ENCODE results near the gene HEATR5A.
"Not testable (repeated sequence)": the region's sequence is repeated elsewhere in the genome, so short reads cannot be mapped to it uniquely, and the experiment has no call there.

The HEATR5A gene

GRCh38 chr14:31340297-31341063 lies 79.9 kb downstream of the HEATR5A start:
- H3K4me1 Mint-ChIP-seq (ENCODE audit: low read depth) = no peaks in the 10 kb centered on the region
- H3K36me3 Mint-ChIP-seq (ENCODE audit: low read depth) = peaks cover 14% of the 10 kb centered on the region
- no peaks in the 10 kb centered on the region for H3K9me3 Mint-ChIP-seq
- no peaks in the 10 kb centered on the region for H3K27me3 Mint-ChIP-seq
- no peak overlapping the region for H3K4me3 Mint-ChIP-seq
- H3K27ac Mint-ChIP-seq = no peak overlapping the region

GRCh38 chr14:31339743-31340142 lies 80.6 kb downstream of the HEATR5A start:
- H3K4me3 Mint-ChIP-seq = no peak overlapping the region

GRCh38 chr14:31337331-31337730 lies 83.0 kb downstream of the HEATR5A start:
- peaks cover 16% of the 10 kb centered on the region for H3K36me3 Mint-ChIP-seq (ENCODE audit: low read depth)
- no peak overlapping the region for H3K27ac Mint-ChIP-seq
- H3K27me3 Mint-ChIP-seq = no peaks in the 10 kb centered on the region
- H3K4me3 Mint-ChIP-seq = no peak overlapping the region
- H3K4me1 Mint-ChIP-seq (ENCODE audit: low read depth) = no peaks in the 10 kb centered on the region
- no peaks in the 10 kb centered on the region for H3K9me3 Mint-ChIP-seq

More at GRCh38 chr14:31339743-31340142, 80.6 kb downstream of the HEATR5A start:
- Mint-ChIP-seq H3K9me3 (no peaks in the 10 kb centered on the region), H3K36me3 (ENCODE audit: low read depth) (peaks cover 14% of the 10 kb centered on the region), H3K4me1 (ENCODE audit: low read depth) (no peaks in the 10 kb centered on the region), H3K27ac (no peak overlapping the region), H3K27me3 (no peaks in the 10 kb centered on the region)

- Mint-ChIP-seq H3K4me3 (no peak overlapping the region), H3K27ac (no peak overlapping the region), H3K27me3 (no peaks in the 10 kb centered on the region), H3K4me1 (ENCODE audit: low read depth) (no peaks in the 10 kb centered on the region), H3K9me3 (no peaks in the 10 kb centered on the region), H3K36me3 (ENCODE audit: low read depth) (peaks cover 22% of the 10 kb centered on the region)
Measured at GRCh38 chr14:31336646-31337045, 83.7 kb downstream of the HEATR5A start.

- not testable (repeated sequence) for H3K27me3 Mint-ChIP-seq; H3K27ac Mint-ChIP-seq; H3K9me3 Mint-ChIP-seq; H3K4me3 Mint-ChIP-seq; H3K4me1 Mint-ChIP-seq (ENCODE audit: low read depth)
- H3K36me3 Mint-ChIP-seq (ENCODE audit: low read depth) = peaks cover 37% of the 10 kb centered on the region
Measured at GRCh38 chr14:31331395-31331794, 89.0 kb downstream of the HEATR5A start.

- H3K9me3 Mint-ChIP-seq; H3K4me1 Mint-ChIP-seq (ENCODE audit: low read depth); H3K27me3 Mint-ChIP-seq; H3K27ac Mint-ChIP-seq; H3K4me3 Mint-ChIP-seq: not testable (repeated sequence)
- peaks cover 37% of the 10 kb centered on the region for H3K36me3 Mint-ChIP-seq (ENCODE audit: low read depth)
Measured at GRCh38 chr14:31329876-31330521, 90.4 kb downstream of the HEATR5A start.

GRCh38 chr14:31326111-31326510 lies 94.2 kb downstream of the HEATR5A start:
- H3K9me3 Mint-ChIP-seq = peaks cover 1% of the 10 kb centered on the region
- H3K27me3 Mint-ChIP-seq = no peaks in the 10 kb centered on the region
- H3K4me1 Mint-ChIP-seq (ENCODE audit: low read depth) = no peaks in the 10 kb centered on the region
- H3K27ac Mint-ChIP-seq = no peak overlapping the region
- no peak overlapping the region for H3K4me3 Mint-ChIP-seq
- H3K36me3 Mint-ChIP-seq (ENCODE audit: low read depth) = peaks cover 16% of the 10 kb centered on the region

- Mint-ChIP-seq H3K9me3 (no peaks in the 10 kb centered on the region), H3K4me1 (ENCODE audit: low read depth) (no peaks in the 10 kb centered on the region), H3K27ac (no peak overlapping the region), H3K27me3 (no peaks in the 10 kb centered on the region), H3K36me3 (ENCODE audit: low read depth) (peaks cover 8% of the 10 kb centered on the region), H3K4me3 (no peak overlapping the region)
Measured at GRCh38 chr14:31323419-31323818, 96.9 kb downstream of the HEATR5A start.

GRCh38 chr14:31320922-31321766 lies 99.2 kb downstream of the HEATR5A start:
- no peaks in the 10 kb centered on the region for H3K9me3 Mint-ChIP-seq
- no peaks in the 10 kb centered on the region for H3K27me3 Mint-ChIP-seq
- H3K36me3 Mint-ChIP-seq (ENCODE audit: low read depth) = peaks cover 5% of the 10 kb centered on the region
- H3K27ac Mint-ChIP-seq = no peak overlapping the region
- no peaks in the 10 kb centered on the region for H3K4me1 Mint-ChIP-seq (ENCODE audit: low read depth)
- no peak overlapping the region for H3K4me3 Mint-ChIP-seq

GRCh38 chr14:31320216-31320615 lies 100.1 kb downstream of the HEATR5A start:
- Mint-ChIP-seq H3K9me3 (no peaks in the 10 kb centered on the region), H3K27me3 (no peaks in the 10 kb centered on the region), H3K27ac (no peak overlapping the region), H3K4me3 (no peak overlapping the region), H3K36me3 (ENCODE audit: low read depth) (peaks cover 9% of the 10 kb centered on the region), H3K4me1 (ENCODE audit: low read depth) (no peaks in the 10 kb centered on the region)

GRCh38 chr14:31319701-31320100 lies 100.6 kb downstream of the HEATR5A start:
- Mint-ChIP-seq H3K9me3 (no peaks in the 10 kb centered on the region), H3K27ac (no peak overlapping the region), H3K36me3 (ENCODE audit: low read depth) (peaks cover 10% of the 10 kb centered on the region), H3K4me3 (no peak overlapping the region), H3K4me1 (ENCODE audit: low read depth) (no peaks in the 10 kb centered on the region), H3K27me3 (no peaks in the 10 kb centered on the region)

GRCh38 chr14:31312934-31313333 lies 107.4 kb downstream of the HEATR5A start:
- Mint-ChIP-seq H3K4me3 (no peak overlapping the region), H3K36me3 (ENCODE audit: low read depth) (peaks cover 16% of the 10 kb centered on the region), H3K27ac (no peak overlapping the region), H3K27me3 (no peaks in the 10 kb centered on the region), H3K4me1 (ENCODE audit: low read depth) (no peaks in the 10 kb centered on the region), H3K9me3 (no peaks in the 10 kb centered on the region)

GRCh38 chr14:31312370-31312769 lies 108.0 kb downstream of the HEATR5A start:
- not testable (repeated sequence) for H3K4me3 Mint-ChIP-seq; H3K9me3 Mint-ChIP-seq; H3K27me3 Mint-ChIP-seq; H3K4me1 Mint-ChIP-seq (ENCODE audit: low read depth); H3K27ac Mint-ChIP-seq
- peaks cover 19% of the 10 kb centered on the region for H3K36me3 Mint-ChIP-seq (ENCODE audit: low read depth)

GRCh38 chr14:31307618-31308017 lies 112.7 kb downstream of the HEATR5A start:
- Mint-ChIP-seq H3K9me3 (no peaks in the 10 kb centered on the region), H3K4me3 (no peak overlapping the region), H3K27ac (no peak overlapping the region), H3K4me1 (ENCODE audit: low read depth) (no peaks in the 10 kb centered on the region), H3K27me3 (no peaks in the 10 kb centered on the region), H3K36me3 (ENCODE audit: low read depth) (peaks cover 25% of the 10 kb centered on the region)

GRCh38 chr14:31307198-31307597 lies 113.2 kb downstream of the HEATR5A start:
- H3K27ac Mint-ChIP-seq = no peak overlapping the region
- H3K9me3 Mint-ChIP-seq = no peaks in the 10 kb centered on the region
- H3K4me3 Mint-ChIP-seq = no peak overlapping the region
- peaks cover 25% of the 10 kb centered on the region for H3K36me3 Mint-ChIP-seq (ENCODE audit: low read depth)
- H3K4me1 Mint-ChIP-seq (ENCODE audit: low read depth) = no peaks in the 10 kb centered on the region
- no peaks in the 10 kb centered on the region for H3K27me3 Mint-ChIP-seq

All from stimulated activated naive CD8-positive, alpha-beta T cell treated with anti-CD3 and anti-CD28 coated beads, Interleukin-15, Interleukin-2, amounts not matched to agents 100 ng/mL and 50 ng/mL, for 24 hours (primary cell).